Breast epithelium (tissue), 3 donors: ENCODE results near the gene PARVB.

Experiments
- CTCF ChIP-seq, 3 donors: fragments of 450-650 bp; IDR thresholded peaks; one replicate each; pipeline ENCODE4 v1.5.1; 2016 to 2017; ENCODE audit warnings: antibody characterized with exemption in 3 of 3, mild to moderate bottlenecking in 3 of 3, moderate library complexity in 3 of 3
- POLR2A ChIP-seq: fragments of 450-650 bp; IDR thresholded peaks from one replicate; pipeline ENCODE4 v1.6.1; 2016; ENCODE audit warnings: antibody characterized with exemption, mild to moderate bottlenecking, moderate library complexity

GRCh38 chr22:44090571-44090905 is 66.4 kb downstream of the PARVB start:
- TF ChIP-seq POLR2A (no peak), CTCF (IDR thresholded peaks at IDR 0.05) (no peak)
